H1 (cell line): ENCODE measurements around the gene IL32. TPM values are rescaled to one million over a fixed set of nuclear protein-coding genes. Genes with fewer than 3 reads are reported as not detected.

Experiments used
- CTCF ChIA-PET: fragments of 300-600 bp; sonication (Branson Sonifier 250); formaldehyde crosslinking; loops from one replicate; lab custom pipeline; 2021; ENCODE audit not compliant: partially characterized antibody; lab: Charles Lee
- POLR2A ChIA-PET: fragments of 300-600 bp; sonication (Branson Sonifier 250); formaldehyde crosslinking; loops from one replicate; lab custom pipeline; 2021; ENCODE audit warnings: inconsistent platforms; ENCODE audit not compliant: partially characterized antibody; lab: Charles Lee
- DNase-seq, 2 experiments: peaks; one replicate each; pipeline versions ENCODE4 v3.0.0 to v3.0.0-alpha.2; 2010 to 2022; ENCODE audit warnings: low spot score in 2 of 2, low read depth in 1 of 2, mixed read lengths in 1 of 2
- FAIRE-seq: peaks from 2 replicates; lab custom pipeline; 2011; peaks lifted over from hg19 to GRCh38; lab: Jason Lieb, UNC
- H2AFZ ChIP-seq: 2 replicates; pipeline ENCODE4 v1.8.1; 2012; ENCODE audit warnings: low read length, inconsistent platforms
- H2AK5ac ChIP-seq: 2 replicates; pipeline ENCODE4 v1.6.1; 2013; ENCODE audit warnings: low read depth, low read length
- H2BK120ac ChIP-seq: replicated peaks from 2 replicates; pipeline ENCODE3; 2013; ENCODE audit warnings: low read depth, low read length, inconsistent platforms
- H2BK12ac ChIP-seq: 2 replicates; pipeline ENCODE4 v1.6.1; 2013; ENCODE audit warnings: low read depth, low read length
- H2BK15ac ChIP-seq: 2 replicates; pipeline ENCODE4 v1.6.1; 2013; ENCODE audit warnings: low read length
- H2BK20ac ChIP-seq: 2 replicates; pipeline ENCODE4 v1.6.1; 2013; ENCODE audit warnings: low read length
- H2BK5ac ChIP-seq: 2 replicates; pipeline ENCODE4 v1.6.1; 2013; ENCODE audit warnings: low read depth, low read length
- H3K14ac ChIP-seq: 2 replicates; pipeline ENCODE4 v1.6.1; 2013; ENCODE audit warnings: inconsistent platforms; ENCODE audit not compliant: insufficient read length
- H3K18ac ChIP-seq: 2 replicates; pipeline ENCODE4 v1.6.1; 2013; ENCODE audit warnings: low read length; ENCODE audit errors: extremely low read depth
- H3K23ac ChIP-seq: 2 replicates; pipeline ENCODE4 v1.6.1; 2013; ENCODE audit warnings: inconsistent platforms; ENCODE audit not compliant: insufficient read length
- H3K23me2 ChIP-seq: 2 replicates; pipeline ENCODE4 v1.6.1; 2013; ENCODE audit warnings: low read depth, low read length
- H3K27ac ChIP-seq: 2 replicates; pipeline ENCODE4 v1.6.1; 2011; ENCODE audit warnings: low read depth, low read length, inconsistent platforms
- H3K27me3 ChIP-seq, 4 experiments: replicated peaks in 1 of 4; 1 replicate in 1 of 4; 2 replicates in 3 of 4; pipeline versions ENCODE4 v1.6.1 to v1.8.1; 2011 to 2013; ENCODE audit warnings: low read length in 3 of 4, mild to moderate bottlenecking in 3 of 4, inconsistent platforms in 2 of 4, mixed read lengths in 2 of 4, moderate library complexity in 1 of 4; ENCODE audit not compliant: control insufficient read depth in 3 of 4, insufficient read depth in 3 of 4; ENCODE audit errors: extremely low read depth in 1 of 4
- H3K36me3 ChIP-seq, 4 experiments: 2 replicates each; pipeline versions ENCODE4 v1.6.1 to v1.8.1; 2011 to 2013; ENCODE audit warnings: mild to moderate bottlenecking in 4 of 4, low read length in 3 of 4, moderate library complexity in 2 of 4, control low read depth in 1 of 4, inconsistent platforms in 1 of 4; ENCODE audit not compliant: insufficient read depth in 4 of 4, control insufficient read depth in 2 of 4
- H3K4ac ChIP-seq: replicated peaks from 2 replicates; pipeline ENCODE3; 2013; ENCODE audit warnings: low read length, low read depth, mixed read lengths, inconsistent platforms; ENCODE audit not compliant: insufficient read length
- H3K4me1 ChIP-seq, 4 experiments: replicated peaks in 1 of 4; 1 replicate in 1 of 4; 2 replicates in 3 of 4; pipeline versions ENCODE4 v1.6.1 to v1.8.1; 2011 to 2013; ENCODE audit warnings: low read length in 3 of 4, inconsistent platforms in 2 of 4, mixed read lengths in 1 of 4; ENCODE audit not compliant: insufficient read depth in 4 of 4, control insufficient read depth in 3 of 4
- H3K4me2 ChIP-seq, 2 experiments: 2 replicates each; pipeline versions ENCODE4 v1.6.1 to v1.8.1; 2011 to 2013; ENCODE audit warnings: low read depth in 2 of 2, low read length in 2 of 2, control low read depth in 1 of 2, inconsistent platforms in 1 of 2, mild to moderate bottlenecking in 1 of 2; ENCODE audit not compliant: insufficient read depth in 1 of 2
- H3K4me3 ChIP-seq, 4 experiments: fragments of 200-600, 300-600 bp in 1 of 4; sonication (generic), shearing (Covaris generic), sonication (Bioruptor Twin) in 1 of 4; 2 replicates each; pipeline versions ENCODE4 v1.5.1 to v1.8.1; 2011 to 2016; ENCODE audit warnings: low read length in 4 of 4, low read depth in 3 of 4, control low read depth in 2 of 4, inconsistent platforms in 2 of 4, mild to moderate bottlenecking in 2 of 4, mixed read lengths in 1 of 4, moderate library complexity in 1 of 4; ENCODE audit not compliant: insufficient read depth in 2 of 4; ENCODE audit errors: extremely low read depth in 1 of 4
- H3K56ac ChIP-seq: replicated peaks from 2 replicates; pipeline ENCODE3; 2013; ENCODE audit warnings: low read depth, mild to moderate bottlenecking, mixed read lengths, low read length, inconsistent platforms; ENCODE audit not compliant: insufficient read length
- H3K79me1 ChIP-seq: 2 replicates; pipeline ENCODE4 v1.6.1; 2013; ENCODE audit warnings: low read depth, low read length, control low read depth
- H3K79me2 ChIP-seq, 2 experiments: 2 replicates each; pipeline versions ENCODE4 v1.6.1 to v1.8.1; 2012 to 2013; ENCODE audit warnings: low read length in 2 of 2, mild to moderate bottlenecking in 2 of 2, inconsistent platforms in 1 of 2; ENCODE audit not compliant: insufficient read depth in 2 of 2, control insufficient read depth in 1 of 2
- H3K9ac ChIP-seq, 4 experiments: replicated peaks in 1 of 4; 1 replicate in 1 of 4; 2 replicates in 3 of 4; pipeline versions ENCODE4 v1.6.1 to v1.8.1; 2011 to 2013; ENCODE audit warnings: low read depth in 3 of 4, low read length in 3 of 4, control low read depth in 2 of 4, mild to moderate bottlenecking in 2 of 4, moderate library complexity in 2 of 4, inconsistent platforms in 1 of 4; ENCODE audit errors: extremely low read depth in 1 of 4
- H3K9me3 ChIP-seq, 2 experiments: 2 replicates each; pipeline versions ENCODE4 v1.6.1 to v1.8.1; 2012 to 2013; ENCODE audit warnings: mild to moderate bottlenecking in 2 of 2, moderate library complexity in 2 of 2, control low read depth in 1 of 2, inconsistent platforms in 1 of 2, low read depth in 1 of 2, low read length in 1 of 2, mixed read lengths in 1 of 2; ENCODE audit not compliant: insufficient read depth in 2 of 2
- H4K20me1 ChIP-seq, 2 experiments: replicated peaks in 1 of 2; 2 replicates each; pipeline versions ENCODE3 to v1.8.1; 2011 to 2013; ENCODE audit warnings: inconsistent platforms in 2 of 2, low read length in 2 of 2, mild to moderate bottlenecking in 1 of 2; ENCODE audit not compliant: insufficient read depth in 2 of 2, control insufficient read depth in 1 of 2
- H4K5ac ChIP-seq: 2 replicates; pipeline ENCODE4 v1.6.1; 2013; ENCODE audit warnings: low read length, low read depth, mixed read lengths, inconsistent platforms; ENCODE audit not compliant: insufficient read length
- H4K8ac ChIP-seq: 2 replicates; pipeline ENCODE4 v1.8.0; 2013; ENCODE audit warnings: mild to moderate bottlenecking, moderate library complexity, low read length, inconsistent platforms; ENCODE audit not compliant: insufficient read depth; ENCODE audit errors: extremely low read depth
- H4K91ac ChIP-seq: replicated peaks from 2 replicates; pipeline ENCODE3; 2013; ENCODE audit warnings: low read length, mixed read lengths, inconsistent platforms; ENCODE audit not compliant: insufficient read length
- ATF3 ChIP-seq: IDR thresholded peaks from 2 replicates; pipeline ENCODE4 v1.6.1; 2011; ENCODE audit warnings: low read depth, mild to moderate bottlenecking, low read length; ENCODE audit not compliant: insufficient read depth
- CHD1 ChIP-seq: IDR thresholded peaks from 2 replicates; pipeline ENCODE4 v1.6.1; 2012; ENCODE audit warnings: low read depth, low read length, improper control_type of control experiment
- FOSL1 ChIP-seq: IDR thresholded peaks from 2 replicates; pipeline ENCODE4 v1.6.1; 2011; ENCODE audit warnings: mild to moderate bottlenecking, low read depth, low read length, moderate library complexity; ENCODE audit not compliant: insufficient read depth
- JUN ChIP-seq: IDR thresholded peaks from 2 replicates; pipeline ENCODE4 v1.6.1; 2011; ENCODE audit warnings: low read depth, mild to moderate bottlenecking, improper control_type of control experiment, low read length
- JUND ChIP-seq: IDR thresholded peaks from 2 replicates; pipeline ENCODE4 v1.6.1; 2011; ENCODE audit warnings: mild to moderate bottlenecking, improper control_type of control experiment, low read length
- MAFK ChIP-seq: IDR thresholded peaks from 2 replicates; pipeline ENCODE4 v1.6.1; 2012; ENCODE audit warnings: low read depth, mild to moderate bottlenecking, improper control_type of control experiment, low read length
- POLR2A ChIP-seq, 2 experiments: IDR thresholded peaks; 1 replicate in 1 of 2; 2 replicates in 1 of 2; pipeline ENCODE4 v1.6.1; 2011; ENCODE audit warnings: low read depth in 2 of 2, low read length in 2 of 2, mild to moderate bottlenecking in 2 of 2; ENCODE audit errors: control extremely low read depth in 1 of 2
- RFX5 ChIP-seq: IDR thresholded peaks from 2 replicates; pipeline ENCODE4 v1.6.1; 2011; ENCODE audit warnings: low read depth, low read length, improper control_type of control experiment, borderline replicate concordance
- RXRA ChIP-seq: IDR thresholded peaks from 2 replicates; pipeline ENCODE4 v1.6.1; 2011; ENCODE audit warnings: low read depth, mild to moderate bottlenecking, low read length, moderate library complexity; ENCODE audit not compliant: insufficient read depth
- SIX5 ChIP-seq: IDR thresholded peaks from 2 replicates; pipeline ENCODE4 v1.6.1; 2011; ENCODE audit warnings: mild to moderate bottlenecking, low read depth, low read length
- YY1 ChIP-seq: IDR thresholded peaks from 2 replicates; pipeline ENCODE4 v1.6.1; 2011; ENCODE audit warnings: low read depth, mild to moderate bottlenecking, low read length
- WGBS, 2 experiments: shearing (Covaris generic) in 1 of 2; methylation state at CpG; one replicate each; pipeline versions ENCODE4 v1.1.6 to v1.1.7; 2013 to 2015; ENCODE audit warnings: low lambda C conversion rate in 2 of 2, mixed read lengths in 2 of 2, inconsistent platforms in 1 of 2, low coverage in 1 of 2, missing lambda C conversion rate in 1 of 2; ENCODE audit not compliant: insufficient replicate concordance in 2 of 2, insufficient coverage in 1 of 2, insufficient read length in 1 of 2; ENCODE audit errors: extremely low coverage in 1 of 2, missing lambda C conversion rate in 1 of 2; 5-methylcytosine and 5-hydroxymethylcytosine counted together
- polyA plus RNA-seq, 7 experiments: library from polyadenylated mRNA; depleted of rRNA in 3 of 7; stranded (reverse) in 5 of 7; unstranded in 2 of 7; fragments of >200 nt in 5 of 7; fragments of 200-250 nt in 2 of 7; gene quantifications; 1 replicate in 5 of 7; 2 replicates in 1 of 7; 4 replicates in 1 of 7; pipeline versions ENCODE4 v1.2.1 to v1.2.3, GENCODE V29; 2011 to 2013; ENCODE audit warnings: missing spikeins in 2 of 7, mixed read lengths in 2 of 7
- total RNA-seq: library from RNA; stranded (reverse); fragmentation: NEBNext Ultra II Directional; extraction: Animal tissue kit (Norgen Biotek cat#: 25700); gene quantifications from 2 replicates; pipeline ENCODE4 v1.2.1, GENCODE V29; 2021

IL32 gene
- total and polyA plus RNA-seq, 2 of the 8 experiments (the other 6 are each of a cell fraction or from before 2014, with no cell fraction given), result 2.7 to 5.0 TPM

- CTCF ChIA-PET, result interaction anchor here (0.5 to 11.3 kb wide), 3 partner anchors 12 to 45 kb away, joined by 3 to 213 read pairs (median 3); no protein-coding TSS in a partner anchor
- H3K27ac ChIP-seq, result no peak overlapping the region
- TF ChIP-seq ATF3, result no peak
- no peak for TF ChIP-seq RFX5
- no peak for TF ChIP-seq SIX5
- TF ChIP-seq YY1, result no peak
- no peak for TF ChIP-seq FOSL1
- TF ChIP-seq RXRA, result no peak
- TF ChIP-seq POLR2A (IDR thresholded peaks at IDR 0.05; ENCODE audit: control extremely low read depth in 1 of 2, low read depth in 2 of 2, low read length in 2 of 2), result peak; percentile 38 to 41; a peak in 2 of 3 replicates
- no peak for TF ChIP-seq JUN
- no peak for TF ChIP-seq CHD1
- no peak for TF ChIP-seq JUND
- TF ChIP-seq MAFK, result no peak
These were observed 49.4 kb upstream of the IL32 start for GRCh38 chr16:3015865-3016521.

More at GRCh38 chr16:3015865-3016521, 49.4 kb upstream of the IL32 start:
- Histone ChIP-seq H4K91ac (no peak overlapping the region), H3K23ac (no peak overlapping the region), H4K8ac (0 out of 2 replicates have a peak overlapping the region, but pooled peaks have one; percentile 78), H3K4ac (no peak overlapping the region), H2BK12ac (peak overlapping the region; percentile 85; the same call in 1 of the 2 replicates), H2BK15ac (no peak overlapping the region), H3K56ac (no peak overlapping the region), H3K23me2 (peaks cover 23% of the 10 kb centered on the region), H3K18ac (no peak overlapping the region), H3K27me3 (no peaks in the 10 kb centered on the region; a peak in 1 of 7 replicates), H3K4me2 (peak overlapping the region; percentile 60 to 66), H4K20me1 (peaks cover 16 to 32% of the 10 kb centered on the region in 2 experiments), H3K9me3 (no peaks in the 10 kb centered on the region), H3K4me1 (peaks cover 8 to 42% (median 36%) of the 10 kb centered on the region in 4 experiments), H3K79me2 (peaks cover 11 to 32% of the 10 kb centered on the region in 2 experiments), H3K79me1 (peaks cover 11% of the 10 kb centered on the region; the same call in 1 of the 2 replicates), H4K5ac (no peak overlapping the region), H2AK5ac (no peak overlapping the region), H3K36me3 (peaks cover 6 to 20% (median 12%) of the 10 kb centered on the region in 4 experiments; a peak in 7 of 8 replicates), H3K4me3 (peak overlapping the region; percentile 4 to 39 (median 20); a peak in 5 of 8 replicates), H2BK20ac (no peak overlapping the region), H3K9ac (peak overlapping the region in 1 of 4 experiments; percentile 10; a peak in 2 of 7 replicates), H3K14ac (no peak overlapping the region), H2BK5ac (peak overlapping the region; percentile 35; the same call in 1 of the 2 replicates), H2AFZ (no peak overlapping the region), H2BK120ac (no peak overlapping the region)
- FAIRE-seq (no peak), DNase-seq (no peak)
- 87% methylated on average over 13 of the region's 13 CpGs; no CpG with 5 or more reads in 1 of the 2 experiments for WGBS, 2 experiments
- POLR2A ChIA-PET, result interaction anchor here (0.6 to 35.7 kb wide), 9 partner anchors 1 to 120 kb away, joined by 3 to 1808 read pairs (median 12); partner anchors contain the start of genes BICDL2, CLDN6, CLDN9 and HCFC1R1
